Endothelial cell of umbilical vein (primary cell): ENCODE results near the gene IGFBP4.

Experiments
- EZH2 ChIP-seq: IDR thresholded peaks from 2 replicates; pipeline ENCODE4 v1.6.1; 2012; ENCODE audit warnings: borderline replicate concordance, low read depth, mild to moderate bottlenecking, moderate library complexity, low read length, inconsistent platforms; ENCODE audit not compliant: severe bottlenecking
- FOS ChIP-seq: IDR thresholded peaks from 2 replicates; pipeline ENCODE4 v1.6.1; 2011; ENCODE audit warnings: mild to moderate bottlenecking, low read length, moderate library complexity, borderline replicate concordance; ENCODE audit not compliant: insufficient read depth
- GATA2 ChIP-seq: IDR thresholded peaks from 2 replicates; pipeline ENCODE4 v1.7.0; 2011; ENCODE audit warnings: low read depth, mild to moderate bottlenecking, moderate library complexity, mixed read lengths, low read length; ENCODE audit not compliant: insufficient read length, insufficient read depth
- JUN ChIP-seq: IDR thresholded peaks from 2 replicates; pipeline ENCODE4 v1.6.1; 2011; ENCODE audit warnings: borderline replicate concordance, low read depth; ENCODE audit not compliant: insufficient read length, insufficient read depth
- MAX ChIP-seq: IDR thresholded peaks from 2 replicates; pipeline ENCODE4 v1.6.1; 2011; ENCODE audit not compliant: insufficient read depth, insufficient read length
- MYC ChIP-seq: IDR thresholded peaks from one replicate; pipeline ENCODE4 v1.6.1; 2011; ENCODE audit warnings: mild to moderate bottlenecking, low read depth, low read length
- POLR2A ChIP-seq: IDR thresholded peaks from 2 replicates; pipeline ENCODE4 v1.6.1; 2012; ENCODE audit warnings: low read depth, mild to moderate bottlenecking, control low read depth, low read length
- POLR2AphosphoS5 ChIP-seq: IDR thresholded peaks from 2 replicates; pipeline ENCODE4 v1.6.1; 2012; ENCODE audit warnings: low read depth, mild to moderate bottlenecking, control low read depth, low read length, moderate library complexity; ENCODE audit not compliant: insufficient read depth
- TF ChIP-seq, protein P1 (sequence below), 2 donors: IDR thresholded peaks; 1 replicate in 1 of 2; 2 replicates in 1 of 2; pipeline ENCODE4 v1.5.1; 2011; ENCODE audit warnings: low read length in 2 of 2, mild to moderate bottlenecking in 2 of 2, moderate library complexity in 2 of 2, control low read depth in 1 of 2, inconsistent platforms in 1 of 2, low read depth in 1 of 2; ENCODE audit not compliant: insufficient read depth in 1 of 2; ENCODE audit errors: extremely low read depth in 1 of 2

DNA sequence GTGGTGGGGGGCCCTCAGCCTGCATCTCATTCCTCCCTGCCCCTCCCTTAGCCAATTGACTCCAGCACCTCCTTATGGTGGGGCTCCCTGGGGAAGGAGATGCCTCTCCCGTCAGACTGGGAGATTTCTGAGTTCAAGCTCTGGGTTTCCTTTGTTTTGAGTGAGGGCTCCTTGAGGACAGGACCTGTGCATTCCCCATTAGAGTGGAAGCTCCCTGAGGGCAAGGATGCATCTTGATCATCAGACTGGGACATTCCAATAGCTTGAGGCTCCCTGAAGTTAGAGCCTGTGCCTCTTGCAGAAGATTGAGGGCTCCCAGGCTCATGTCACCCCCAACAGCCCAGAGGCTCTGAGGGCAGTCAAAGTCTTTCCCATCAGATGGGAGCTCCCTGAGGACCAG is 34.5 kb downstream of the IGFBP4 start:
- TF ChIP-seq, protein P1, sequence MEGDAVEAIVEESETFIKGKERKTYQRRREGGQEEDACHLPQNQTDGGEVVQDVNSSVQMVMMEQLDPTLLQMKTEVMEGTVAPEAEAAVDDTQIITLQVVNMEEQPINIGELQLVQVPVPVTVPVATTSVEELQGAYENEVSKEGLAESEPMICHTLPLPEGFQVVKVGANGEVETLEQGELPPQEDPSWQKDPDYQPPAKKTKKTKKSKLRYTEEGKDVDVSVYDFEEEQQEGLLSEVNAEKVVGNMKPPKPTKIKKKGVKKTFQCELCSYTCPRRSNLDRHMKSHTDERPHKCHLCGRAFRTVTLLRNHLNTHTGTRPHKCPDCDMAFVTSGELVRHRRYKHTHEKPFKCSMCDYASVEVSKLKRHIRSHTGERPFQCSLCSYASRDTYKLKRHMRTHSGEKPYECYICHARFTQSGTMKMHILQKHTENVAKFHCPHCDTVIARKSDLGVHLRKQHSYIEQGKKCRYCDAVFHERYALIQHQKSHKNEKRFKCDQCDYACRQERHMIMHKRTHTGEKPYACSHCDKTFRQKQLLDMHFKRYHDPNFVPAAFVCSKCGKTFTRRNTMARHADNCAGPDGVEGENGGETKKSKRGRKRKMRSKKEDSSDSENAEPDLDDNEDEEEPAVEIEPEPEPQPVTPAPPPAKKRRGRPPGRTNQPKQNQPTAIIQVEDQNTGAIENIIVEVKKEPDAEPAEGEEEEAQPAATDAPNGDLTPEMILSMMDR (IDR thresholded peaks at IDR 0.05; ENCODE audit: extremely low read depth in 1 of 2, insufficient read depth in 1 of 2, low read depth in 1 of 2, low read length in 2 of 2): no peak
- TF ChIP-seq POLR2A (no peak), EZH2 (no peak), MAX (no peak), POLR2AphosphoS5 (no peak), GATA2 (no peak), MYC (no peak), JUN (no peak), FOS (no peak)
